HG02884 (cell line): Measurements from ENCODE around the gene NBEAL1.
"Not testable (repeated sequence)": the region's sequence is repeated elsewhere in the genome, so short reads cannot be mapped to it uniquely, and the experiment has no call there.

Experiments
- ATAC-seq: cut with Tn5 transposase; IDR thresholded peaks from one replicate; pipeline ENCODE4 v1.9.1; 2021; ENCODE audit warnings: mild to moderate bottlenecking, moderate library complexity; ENCODE audit not compliant: unreplicated experiment

Gene NBEAL1

DNA sequence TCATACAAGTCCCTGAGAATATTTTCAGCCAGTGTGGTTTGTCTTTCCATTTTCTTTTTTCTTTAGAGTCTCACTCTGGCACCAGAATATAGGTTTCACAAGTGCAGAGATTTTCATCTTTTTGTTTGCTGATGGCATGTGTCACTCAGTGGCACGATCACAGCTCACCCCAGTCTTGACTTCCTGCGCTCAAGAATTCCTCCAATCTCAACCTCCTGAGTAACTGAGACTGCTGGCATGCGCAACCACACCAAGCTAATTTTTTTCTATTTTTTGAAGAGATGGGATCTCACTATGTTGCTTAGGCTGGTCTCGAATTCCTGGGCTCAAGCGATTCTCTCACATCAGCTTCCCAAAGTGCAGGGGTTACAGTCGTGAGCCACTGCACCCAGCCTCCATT, 23.9 kb downstream of the NBEAL1 start:
- no peak for ATAC-seq

DNA sequence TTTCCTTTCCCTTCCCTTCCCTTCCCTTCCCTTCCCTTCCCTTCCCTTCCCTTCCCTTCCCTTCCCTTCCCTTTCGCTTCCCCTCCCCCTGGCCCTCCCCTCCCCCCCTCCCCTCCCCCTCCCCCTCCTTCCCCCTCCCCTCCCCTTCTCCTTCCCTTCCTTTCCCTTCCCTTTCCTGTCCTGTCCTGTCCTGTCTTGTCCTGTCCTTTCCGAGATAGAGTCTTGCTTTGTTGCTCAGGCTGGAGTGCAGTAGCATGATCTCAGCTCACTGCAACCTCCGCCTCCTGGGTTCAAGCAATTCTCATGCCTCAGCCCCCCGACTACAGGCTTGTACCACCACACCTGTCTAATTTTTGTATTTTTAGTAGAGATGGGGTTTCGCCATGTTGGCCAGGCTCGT, 24.5 kb downstream of the NBEAL1 start:
- ATAC-seq, result not testable (repeated sequence)

DNA sequence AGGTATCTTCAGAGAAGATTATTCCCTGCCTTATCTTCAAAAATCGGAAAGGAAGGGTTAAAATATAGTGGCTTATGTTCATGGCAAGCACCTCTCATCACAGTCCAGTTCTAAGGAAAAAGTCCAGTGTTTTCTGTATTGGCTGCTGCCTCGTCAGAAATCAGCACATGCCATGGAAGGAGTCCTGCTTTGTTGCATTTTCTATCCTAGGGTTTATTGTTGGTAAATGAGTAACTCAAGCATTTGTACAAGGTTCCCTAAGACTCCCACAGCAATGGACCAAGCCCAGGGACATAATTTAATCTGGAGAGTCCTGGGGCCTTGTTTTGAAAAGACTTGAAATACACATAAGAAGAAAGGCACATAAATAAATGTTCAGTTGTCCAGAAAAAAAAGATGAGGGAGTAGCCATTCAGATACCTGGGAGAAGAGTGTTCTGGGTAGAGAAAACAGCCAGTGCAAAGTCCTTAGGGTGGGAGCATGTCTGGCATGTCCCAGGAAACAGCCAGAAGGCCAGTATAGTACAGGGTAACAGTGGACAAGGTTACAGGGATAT, 26.4 kb downstream of the NBEAL1 start:
- ATAC-seq, result no peak

DNA sequence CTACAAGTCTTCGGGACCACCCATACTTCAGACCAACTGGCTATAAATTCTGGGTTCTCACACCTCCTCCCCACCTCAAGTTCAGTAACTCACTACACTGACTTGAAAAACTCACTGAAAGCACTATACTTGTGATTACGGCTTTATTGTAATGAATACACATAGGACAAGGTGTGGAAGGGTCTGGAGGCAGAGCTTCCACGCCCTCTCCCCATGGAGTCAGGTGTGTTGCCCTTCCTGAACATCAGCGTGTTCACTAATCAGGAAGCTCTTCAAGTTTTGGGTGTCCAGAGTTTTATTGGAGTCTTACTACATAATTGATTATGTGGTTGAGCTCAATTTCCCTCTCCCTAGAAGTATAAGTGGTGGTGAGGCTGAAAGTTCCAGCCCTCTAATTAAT, 27.5 kb downstream of the NBEAL1 start:
- no peak for ATAC-seq

DNA sequence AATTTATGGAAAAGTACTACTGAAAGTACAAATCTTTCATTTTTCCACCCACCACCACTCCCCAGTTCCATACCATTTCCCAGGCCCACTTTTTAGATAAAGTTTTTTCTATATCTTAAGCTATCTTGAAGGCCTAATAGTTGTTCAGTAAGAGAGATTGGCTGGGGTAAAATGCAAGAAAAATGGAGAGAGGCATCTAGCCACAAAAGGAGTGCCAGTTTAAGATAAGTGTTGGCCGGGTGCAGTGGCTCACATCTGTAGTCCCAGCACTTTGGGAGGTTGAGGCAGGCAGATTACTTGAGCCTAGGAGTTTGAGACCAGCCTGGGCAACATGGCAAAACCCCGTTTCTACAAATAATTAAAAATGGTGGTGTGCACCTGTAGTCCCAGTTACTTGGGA, 28.6 kb downstream of the NBEAL1 start:
- no peak for ATAC-seq

DNA sequence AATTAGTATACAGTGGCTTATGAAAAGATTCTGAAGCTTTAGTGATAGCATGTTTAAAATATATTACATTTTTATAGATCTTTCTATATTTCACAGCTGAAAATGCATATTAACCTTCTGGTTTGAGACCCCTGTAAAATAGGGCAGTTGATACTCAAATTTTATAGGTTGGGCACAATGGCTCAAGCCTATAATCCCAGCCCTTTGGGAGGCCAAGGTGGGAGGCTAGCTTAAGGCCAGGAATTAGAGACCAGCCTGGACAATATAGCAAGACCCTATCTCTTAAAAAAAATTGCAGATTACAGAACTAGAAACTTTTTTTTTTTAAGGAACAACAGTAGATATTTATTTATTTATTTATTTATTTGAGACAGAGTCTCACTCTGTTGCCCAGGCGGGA, 31.2 kb downstream of the NBEAL1 start:
- ATAC-seq, result no peak

DNA sequence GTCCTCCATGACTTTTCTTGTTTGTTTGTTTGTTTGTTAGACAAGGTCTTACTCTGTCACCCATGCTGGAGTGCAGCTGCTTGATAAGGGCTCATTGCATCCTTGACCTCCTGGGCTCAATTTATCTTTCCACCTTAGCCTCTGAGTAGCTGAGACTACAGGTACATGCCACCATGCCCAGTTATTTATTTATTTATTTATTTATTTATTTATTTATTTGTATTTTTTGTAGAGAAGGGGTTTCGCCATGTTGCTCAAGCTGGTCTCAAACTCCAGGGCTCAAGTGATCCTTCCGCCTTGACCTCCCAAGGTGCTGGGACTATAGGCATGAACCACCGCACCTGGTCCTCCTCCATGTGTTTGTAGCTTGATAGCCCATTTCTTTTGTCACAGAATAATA, 37.9 kb downstream of the NBEAL1 start:
- ATAC-seq, result no peak

DNA sequence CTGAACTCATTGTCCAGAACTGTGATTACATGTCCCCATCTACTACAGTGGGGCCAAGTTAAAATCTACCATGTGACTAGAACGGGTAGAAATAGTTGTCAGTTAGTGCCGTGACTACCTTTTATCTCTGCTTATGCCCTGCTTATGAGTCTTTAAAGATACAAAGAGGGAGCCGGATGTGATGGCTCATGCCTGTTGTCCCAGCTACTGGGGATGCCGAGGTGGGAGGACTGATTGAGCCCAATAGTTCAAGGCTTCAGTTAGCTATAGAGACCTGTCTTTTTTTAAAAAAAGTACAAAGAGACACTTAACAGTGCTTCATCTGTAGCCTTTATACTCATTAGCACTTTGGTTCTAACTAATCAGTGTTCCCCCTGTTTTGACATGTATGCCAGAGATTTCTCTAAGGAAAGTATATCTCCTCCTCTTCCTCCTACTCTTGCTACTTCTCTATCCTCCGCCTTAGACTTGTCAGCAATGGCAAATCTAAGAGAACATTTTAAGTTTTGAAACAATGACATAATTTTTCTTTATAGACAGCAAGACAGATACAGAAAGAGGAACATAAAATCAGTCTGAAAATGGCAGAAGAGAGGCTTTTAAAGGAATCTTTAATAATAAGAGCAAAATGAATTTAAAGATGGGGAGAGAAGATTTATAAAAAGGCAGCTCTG, 45.0 kb downstream of the NBEAL1 start:
- ATAC-seq, result no peak

DNA sequence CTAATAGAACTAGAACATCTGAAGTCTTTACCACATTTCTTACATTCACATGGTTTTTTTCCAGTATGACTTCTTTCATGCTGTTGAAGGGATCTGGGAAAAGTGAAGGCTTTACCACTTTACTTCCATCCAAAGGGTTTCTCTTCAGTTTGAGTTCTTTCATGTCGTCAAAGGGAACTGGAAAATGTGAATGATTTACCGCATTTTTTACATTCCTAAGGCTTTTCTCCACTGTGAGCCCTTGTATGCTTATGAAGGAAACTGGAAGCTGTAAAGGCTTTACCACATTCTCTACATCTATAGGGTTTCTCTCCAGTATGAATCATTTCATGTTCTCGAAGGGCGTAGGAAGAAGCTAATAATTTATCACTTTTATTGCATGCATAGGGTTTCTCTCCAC, 46.7 kb downstream of the NBEAL1 start:
- no peak for ATAC-seq

DNA sequence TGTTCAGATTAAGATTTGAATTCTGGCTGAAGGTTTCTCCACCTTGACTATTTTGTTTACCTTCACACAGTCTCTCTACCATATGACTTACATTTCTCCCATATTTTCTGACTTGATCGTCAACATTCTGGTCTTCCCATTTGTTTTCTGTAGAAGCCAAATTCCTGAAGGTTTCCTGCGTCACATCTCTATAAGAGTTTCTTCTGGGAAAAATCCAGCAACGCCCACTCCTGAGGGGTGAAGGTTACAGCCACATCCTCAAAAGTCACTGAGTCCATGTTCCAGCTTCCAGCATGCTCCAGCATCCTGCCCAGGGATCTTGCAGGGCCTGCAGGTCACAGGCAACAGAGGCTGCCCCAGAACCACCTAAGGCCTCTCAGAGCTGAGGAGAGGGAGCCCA, 47.5 kb downstream of the NBEAL1 start:
- no peak for ATAC-seq

DNA sequence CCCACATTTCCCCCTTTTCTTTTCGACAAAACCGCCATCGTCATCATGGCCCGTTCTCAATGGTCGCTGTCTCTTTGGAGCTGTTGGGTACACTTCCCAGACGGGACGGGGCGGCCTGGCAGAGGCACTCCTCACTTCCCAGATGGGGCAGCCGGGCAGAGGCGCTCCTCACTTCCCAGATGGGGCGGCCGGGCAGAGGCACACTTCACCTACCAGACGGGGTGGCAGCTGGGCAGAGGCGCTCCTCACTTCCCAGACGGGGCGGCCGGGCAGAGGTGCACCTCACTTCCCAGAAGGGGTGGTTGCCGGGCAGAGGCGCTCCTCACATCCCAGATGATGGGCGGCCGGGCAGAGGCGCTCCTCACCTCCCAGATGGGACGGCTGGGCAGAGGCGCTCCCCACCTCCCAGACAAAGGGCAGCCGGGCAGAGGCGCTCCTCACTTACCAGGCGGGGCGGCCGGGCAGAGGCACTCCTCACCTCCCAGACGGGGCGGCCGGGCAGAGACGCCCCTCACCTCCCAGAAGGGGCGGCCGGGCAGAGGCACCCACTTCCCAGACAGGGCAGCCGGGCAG, 51.9 kb downstream of the NBEAL1 start:
- ATAC-seq, result not testable (repeated sequence)

DNA sequence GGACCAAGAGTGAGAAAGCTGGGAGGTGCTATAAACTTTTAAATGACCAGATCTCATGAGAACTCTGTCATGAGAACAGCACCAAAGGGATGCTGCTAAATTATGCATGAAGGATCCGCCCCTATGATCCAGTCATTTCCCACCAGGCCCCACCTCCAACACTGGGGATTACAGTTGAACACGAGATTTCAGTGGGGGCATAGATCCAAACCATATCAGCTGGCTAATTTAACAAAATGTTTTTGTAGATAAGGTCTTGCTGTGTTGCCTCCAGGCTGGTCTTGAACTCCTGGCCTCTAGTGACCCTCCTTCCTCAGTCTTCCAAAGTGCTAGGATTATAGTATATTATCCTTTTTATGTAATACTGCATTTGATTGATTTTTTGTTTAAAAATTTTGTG, 56.0 kb downstream of the NBEAL1 start:
- ATAC-seq, result no peak

DNA sequence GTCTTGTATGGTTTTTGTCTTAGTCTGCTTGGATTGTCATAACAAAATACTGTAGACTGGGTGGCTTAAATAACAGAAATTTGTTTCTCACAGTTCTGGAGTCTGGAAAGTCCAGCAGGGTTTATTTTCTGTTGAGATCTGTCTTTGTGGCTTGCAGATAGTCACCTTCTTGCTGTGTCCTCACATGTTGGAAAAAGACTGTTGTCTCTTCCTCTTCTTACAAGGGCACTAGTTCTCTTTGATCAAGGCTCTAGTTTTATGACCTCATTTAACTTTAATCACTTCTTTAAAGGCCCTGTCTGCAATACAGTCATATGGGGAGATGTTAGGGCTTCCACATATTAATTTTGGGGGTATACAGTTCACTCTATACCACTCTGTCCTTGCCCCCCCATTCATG, 56.5 kb downstream of the NBEAL1 start:
- ATAC-seq, result no peak

DNA sequence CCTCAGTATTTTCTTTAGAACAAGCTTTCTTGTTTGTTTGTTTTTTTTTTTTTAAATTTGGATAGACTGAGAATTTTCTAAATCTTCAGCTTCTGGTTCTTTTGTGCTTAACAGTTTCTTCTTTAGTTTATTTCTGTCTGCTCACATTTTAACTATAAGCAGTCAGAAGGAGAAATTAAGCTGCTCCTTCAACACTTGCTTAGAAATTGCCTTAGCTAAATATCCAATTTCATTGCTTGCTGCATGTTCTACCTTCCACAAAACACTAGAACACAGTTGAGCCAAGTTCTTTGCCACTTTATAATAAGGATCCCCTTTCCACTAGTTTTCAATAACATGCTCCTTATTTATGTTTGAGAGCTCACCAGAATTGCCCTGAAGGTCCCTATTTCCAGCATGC, 57.7 kb downstream of the NBEAL1 start:
- no peak for ATAC-seq

DNA sequence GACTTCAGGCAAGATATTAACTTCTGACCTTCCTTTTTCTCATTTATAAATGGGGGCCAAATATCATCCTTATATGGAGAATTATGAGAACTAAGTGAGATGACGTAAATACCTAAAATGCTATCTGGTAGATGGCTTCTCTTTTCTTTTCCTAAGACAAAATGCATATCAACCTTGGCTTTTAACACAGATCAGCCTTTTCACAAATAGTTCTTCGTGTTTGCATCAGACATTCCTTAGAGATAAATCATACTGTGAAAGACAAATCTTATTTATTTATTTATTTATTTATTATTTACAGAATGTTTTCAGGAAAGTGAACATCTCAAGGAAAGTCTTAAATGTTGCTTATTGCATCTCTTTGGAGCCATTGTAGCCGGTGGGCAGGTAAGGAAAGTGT, 62.8 kb downstream of the NBEAL1 start:
- ATAC-seq, result no peak

DNA sequence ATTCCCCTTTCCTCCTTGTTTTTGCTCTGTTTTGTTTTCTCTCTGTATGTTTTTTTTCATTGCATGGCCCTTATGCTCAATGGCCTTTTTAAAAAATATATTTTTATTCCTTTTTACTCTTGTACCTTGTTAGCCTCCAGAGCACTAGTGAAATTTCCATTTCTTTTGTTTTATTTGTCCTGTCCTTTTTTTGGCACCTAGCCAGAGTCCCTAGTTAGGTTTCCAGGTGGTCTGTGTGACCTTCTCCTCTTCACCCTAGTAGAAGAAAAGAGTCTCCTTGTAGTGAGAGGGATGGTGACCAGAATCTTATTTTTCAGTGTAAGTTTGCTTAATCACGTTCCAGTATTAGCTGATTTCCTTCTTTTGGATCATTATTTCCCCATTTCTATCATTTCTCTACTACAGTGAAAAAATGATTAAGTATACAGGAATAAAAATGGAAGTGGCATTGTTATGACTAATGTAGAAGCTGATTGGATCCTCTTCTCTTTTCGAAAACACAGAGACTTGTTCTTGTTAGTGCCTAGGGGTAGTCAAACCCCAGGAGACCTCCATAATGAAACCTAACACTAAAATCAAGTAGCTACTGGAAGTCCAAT, 65.9 kb downstream of the NBEAL1 start:
- ATAC-seq, result no peak

DNA sequence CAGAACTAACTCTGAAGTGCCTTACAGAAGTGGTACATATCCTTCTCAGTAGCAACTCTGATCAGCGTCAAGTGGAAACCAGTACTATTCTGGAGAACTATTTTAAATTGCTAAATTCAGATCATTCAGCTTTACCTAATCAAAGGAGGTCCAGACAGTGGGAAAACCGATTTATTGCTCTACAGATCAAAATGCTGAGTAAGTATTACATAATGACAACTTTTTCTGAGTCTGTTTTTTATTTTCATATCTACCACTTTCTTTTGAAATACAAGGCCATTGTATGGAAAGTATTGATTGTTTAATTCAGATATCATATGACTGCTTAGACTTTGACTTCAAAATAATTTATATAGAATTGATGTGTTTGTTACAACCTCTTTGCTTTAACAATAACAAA, 68.7 kb downstream of the NBEAL1 start:
- ATAC-seq, result no peak

DNA sequence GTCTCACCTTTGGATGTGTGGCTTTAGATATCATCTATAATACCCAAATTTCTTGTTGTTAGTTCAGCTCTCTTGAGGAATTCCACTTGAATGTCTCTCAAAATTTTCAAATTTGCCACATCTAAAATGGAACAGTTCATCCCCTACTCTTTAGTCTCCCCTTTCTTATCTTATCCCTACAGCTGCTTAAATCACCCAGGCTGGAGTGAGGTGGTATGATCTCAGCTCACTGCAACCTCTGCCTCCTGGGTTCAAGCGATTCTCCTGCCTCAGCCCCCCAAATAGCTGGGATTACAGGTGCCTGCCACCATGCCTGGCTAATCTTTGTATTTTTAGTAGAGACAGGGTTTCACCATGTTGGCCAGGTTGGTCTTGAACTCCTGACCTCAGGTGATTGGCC, 71.7 kb downstream of the NBEAL1 start:
- not testable (repeated sequence) for ATAC-seq

DNA sequence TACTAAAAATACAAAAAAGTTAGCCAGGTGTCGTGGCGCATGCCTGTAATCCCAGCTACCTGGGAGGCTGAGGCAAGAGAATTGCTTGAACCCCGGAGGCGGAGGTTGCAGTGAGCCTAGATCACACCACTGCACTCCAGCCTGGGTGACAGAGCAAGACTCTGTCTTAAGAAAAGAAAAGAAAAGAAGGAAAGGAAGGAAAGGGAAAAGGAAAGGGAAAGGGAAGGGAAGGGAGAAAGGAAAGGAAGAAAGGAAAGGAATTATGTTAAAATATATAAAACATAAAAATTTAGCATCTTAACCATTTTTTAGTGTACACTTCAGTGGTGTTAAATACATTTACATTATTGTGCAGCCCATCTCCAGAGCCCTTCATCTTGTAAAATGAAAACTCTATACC, 76.0 kb downstream of the NBEAL1 start:
- ATAC-seq, result not testable (repeated sequence)

DNA sequence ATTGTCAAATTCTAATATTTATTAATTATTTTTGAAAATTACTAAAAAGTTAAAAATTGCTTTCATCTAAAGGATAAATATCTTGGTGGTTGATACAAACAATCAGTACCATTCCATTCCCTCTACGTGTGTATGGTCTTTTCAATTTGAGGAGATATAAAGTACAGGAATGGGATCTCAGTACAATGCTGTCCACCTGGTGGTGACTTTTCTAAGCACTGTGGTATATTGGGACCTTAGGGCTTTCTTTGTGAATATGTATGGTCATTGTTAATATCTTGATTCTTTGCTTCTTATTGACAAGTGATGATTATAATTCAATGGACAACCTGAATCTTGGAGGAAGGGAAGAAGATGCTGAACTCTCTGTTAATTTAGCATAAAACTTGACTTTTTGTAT, 83.1 kb downstream of the NBEAL1 start:
- ATAC-seq, result no peak

DNA sequence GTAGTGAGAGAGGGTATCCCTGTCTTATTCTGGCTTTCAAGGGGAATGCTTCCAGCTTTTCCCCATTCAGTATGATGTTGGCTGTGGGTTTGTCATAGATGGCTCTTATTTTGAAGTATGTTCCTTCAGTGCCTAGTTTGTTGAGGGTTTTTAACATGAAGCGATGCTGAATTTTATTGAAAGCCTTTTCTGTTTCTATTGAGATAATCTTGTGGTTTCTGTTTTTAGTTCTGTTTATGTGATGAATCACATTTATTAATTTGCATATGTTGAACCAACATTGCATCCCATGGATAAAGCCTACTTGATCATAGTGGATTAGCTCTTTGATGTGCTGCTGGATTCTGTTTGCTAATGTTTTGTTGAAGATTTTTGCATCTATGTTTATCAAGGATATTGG, 87.7 kb downstream of the NBEAL1 start:
- not testable (repeated sequence) for ATAC-seq

DNA sequence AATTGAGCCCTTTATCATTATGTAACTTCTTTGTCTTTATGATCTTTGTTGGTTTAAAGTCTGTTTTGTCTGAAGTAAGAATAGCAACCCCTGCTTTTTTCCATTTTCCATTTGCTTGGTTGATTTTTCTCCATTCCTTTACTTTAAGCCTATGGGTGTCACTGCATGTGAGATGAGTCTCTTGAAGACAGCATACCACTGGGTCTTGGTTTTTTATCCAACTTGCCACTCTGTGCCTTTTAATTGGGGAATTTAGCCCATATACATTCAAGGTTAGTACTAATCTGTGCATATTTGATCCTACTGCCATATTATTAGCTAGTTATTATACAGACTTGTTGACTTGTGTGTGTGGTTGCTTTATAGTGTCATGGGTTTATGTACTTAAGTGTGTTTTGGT, 89.6 kb downstream of the NBEAL1 start:
- no peak for ATAC-seq
